22Rv1 (cell line): Measurements from ENCODE around the gene ARID5A.

Experiments
- CTCF ChIP-seq: fragments of 450-650 bp; IDR thresholded peaks from 2 replicates; pipeline ENCODE4 v1.5.1; 2017; ENCODE audit warnings: mild to moderate bottlenecking
- ZFX ChIP-seq: fragments of 450-650 bp; IDR thresholded peaks from 2 replicates; pipeline ENCODE4 v1.6.1; 2017; ENCODE audit warnings: antibody characterized with exemption, borderline replicate concordance

GRCh38 chr2:96521219-96521618 lies 15.3 kb upstream of the ARID5A start:
- TF ChIP-seq CTCF (no peak), ZFX (no peak)
